ENCODE results near the gene GALNT1. TPM values are rescaled to one million over a fixed set of nuclear protein-coding genes. Genes with fewer than 3 reads are reported as not detected.

GALNT1 gene
- polyA plus RNA-seq, 4 donors = 18.4 to 178 (median 36.3) TPM

DNA sequence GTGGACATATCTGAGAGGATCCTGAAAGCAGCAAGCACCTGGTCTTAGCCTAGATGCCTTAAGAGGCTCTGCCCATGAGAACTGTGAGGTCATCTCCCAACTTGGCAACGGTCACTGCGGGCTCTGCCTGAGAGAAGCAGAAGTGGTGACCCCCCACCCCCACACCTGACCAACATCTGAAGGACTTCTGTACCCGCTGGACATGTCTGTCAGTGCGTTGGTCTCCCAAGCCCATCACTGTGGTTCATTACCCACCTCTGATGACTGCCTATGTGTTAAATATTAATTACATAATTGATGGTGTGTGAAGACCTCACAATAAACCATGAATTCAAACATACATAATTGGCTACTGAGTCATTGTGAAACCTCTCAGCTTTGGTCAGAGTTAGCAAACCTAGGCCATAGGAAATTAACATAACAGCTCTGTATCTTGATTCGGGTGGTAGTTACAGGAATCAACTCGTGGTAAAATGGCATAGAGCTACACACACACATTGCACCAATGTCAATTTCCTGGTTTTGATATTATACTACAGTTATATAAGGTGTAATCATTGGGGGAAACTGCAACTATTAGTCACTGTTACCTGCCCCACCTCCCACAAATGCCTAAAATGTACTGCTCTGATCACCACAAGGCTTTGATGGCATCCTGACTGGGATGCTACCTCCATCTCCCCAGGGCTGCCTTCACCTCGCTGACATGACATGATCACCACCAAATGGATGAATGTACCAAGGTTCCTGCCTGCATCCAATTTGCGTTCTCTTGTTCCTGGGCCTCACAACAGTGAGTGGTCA is 4.3 kb upstream of the GALNT1 start:
- no peaks in the 10 kb centered on the region for H3K36me3 ChIP-seq (ENCODE audit: control insufficient read depth in 3 of 3, insufficient read depth in 2 of 3, low read depth in 1 of 3, low read length in 3 of 3)
- H3K27ac ChIP-seq (ENCODE audit: low read depth in 1 of 3, low read length in 2 of 3) = no peak overlapping the region
- no peak overlapping the region for H3K4me3 ChIP-seq (ENCODE audit: low read depth in 1 of 3, low read length in 3 of 3)
- peaks cover 0 to 22% (median 2%) of the 10 kb centered on the region in 3 donors for H3K4me1 ChIP-seq (ENCODE audit: control insufficient read depth in 3 of 3, insufficient read depth in 2 of 3, low read depth in 1 of 3, low read length in 2 of 3)
- H3K9me3 ChIP-seq (ENCODE audit: control insufficient read depth in 2 of 2, insufficient read depth in 1 of 2, low read depth in 1 of 2, low read length in 1 of 2) = peaks cover 0 to 3% of the 10 kb centered on the region in 2 donors
- H3K27me3 ChIP-seq (ENCODE audit: control insufficient read depth in 3 of 3, insufficient read depth in 3 of 3, low read length in 3 of 3) = no peaks in the 10 kb centered on the region
- WGBS, 3 donors = 68 to 80% (median 79%) methylated on average over 8 of the region's 8 CpGs
- no peak for FAIRE-seq
- DNase-seq = no peak

DNA sequence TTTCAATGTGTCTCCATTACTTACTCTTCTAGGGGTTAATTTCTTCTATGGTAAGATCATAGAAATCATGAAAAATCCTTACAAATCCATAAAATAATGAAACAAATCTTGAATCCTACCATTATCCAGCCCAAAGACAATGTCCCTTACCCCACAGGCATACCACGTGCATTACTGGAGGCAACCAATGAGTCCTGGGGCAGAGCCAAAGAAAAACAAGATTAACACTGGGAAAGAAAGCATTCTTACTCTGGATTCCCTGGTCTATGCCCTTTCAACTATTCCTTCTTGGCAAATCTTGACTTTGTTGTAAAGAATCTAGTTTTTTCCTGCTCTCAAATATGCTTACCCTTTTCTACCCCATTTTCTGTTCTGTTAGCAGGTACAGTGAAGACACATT is 3.1 kb upstream of the GALNT1 start:
- Histone ChIP-seq H3K4me1 (ENCODE audit: control insufficient read depth in 3 of 3, insufficient read depth in 2 of 3, low read depth in 1 of 3, low read length in 2 of 3) (peaks cover 2 to 22% (median 4%) of the 10 kb centered on the region in 3 donors), H3K36me3 (ENCODE audit: control insufficient read depth in 3 of 3, insufficient read depth in 2 of 3, low read depth in 1 of 3, low read length in 3 of 3) (no peaks in the 10 kb centered on the region), H3K27me3 (ENCODE audit: control insufficient read depth in 3 of 3, insufficient read depth in 3 of 3, low read length in 3 of 3) (no peaks in the 10 kb centered on the region), H3K9me3 (ENCODE audit: control insufficient read depth in 2 of 2, insufficient read depth in 1 of 2, low read depth in 1 of 2, low read length in 1 of 2) (peaks cover 0 to 3% of the 10 kb centered on the region in 2 donors), H3K27ac (ENCODE audit: low read depth in 1 of 3, low read length in 2 of 3) (no peak overlapping the region), H3K4me3 (ENCODE audit: low read depth in 1 of 3, low read length in 3 of 3) (no peak overlapping the region)
- DNase-seq (peak in 1 of 2 donors; percentile 27), FAIRE-seq (no peak)
- WGBS, 3 donors = 20 to 49% (median 33%) methylated on average over 1 of the region's 1 CpG

DNA sequence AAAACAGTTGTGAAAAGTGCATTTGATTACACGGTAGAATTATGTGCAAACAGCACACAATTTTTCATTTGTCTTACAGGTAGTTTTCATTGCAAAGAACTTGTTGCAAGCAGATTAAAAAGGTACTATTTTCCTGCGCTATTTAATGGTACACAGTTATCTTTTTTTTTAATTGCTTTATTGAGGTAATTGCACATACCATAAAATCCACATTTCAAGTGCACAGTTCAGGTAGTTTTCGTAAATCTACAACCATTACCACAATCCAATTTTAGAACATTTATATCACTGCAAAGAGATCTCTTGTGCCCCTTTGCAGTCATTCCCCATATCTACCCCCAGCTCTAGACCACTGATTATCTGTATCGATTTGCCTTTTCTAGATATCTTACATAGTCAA is 2.6 kb upstream of the GALNT1 start:
- Histone ChIP-seq H3K4me3 (ENCODE audit: low read depth in 1 of 3, low read length in 3 of 3) (no peak overlapping the region), H3K4me1 (ENCODE audit: control insufficient read depth in 3 of 3, insufficient read depth in 2 of 3, low read depth in 1 of 3, low read length in 2 of 3) (peaks cover 2 to 22% (median 4%) of the 10 kb centered on the region in 3 donors), H3K27me3 (ENCODE audit: control insufficient read depth in 3 of 3, insufficient read depth in 3 of 3, low read length in 3 of 3) (no peaks in the 10 kb centered on the region), H3K27ac (ENCODE audit: low read depth in 1 of 3, low read length in 2 of 3) (peak overlapping the region in 1 of 3 donors; percentile 34), H3K36me3 (ENCODE audit: control insufficient read depth in 3 of 3, insufficient read depth in 2 of 3, low read depth in 1 of 3, low read length in 3 of 3) (no peaks in the 10 kb centered on the region), H3K9me3 (ENCODE audit: control insufficient read depth in 2 of 2, insufficient read depth in 1 of 2, low read depth in 1 of 2, low read length in 1 of 2) (peaks cover 0 to 3% of the 10 kb centered on the region in 2 donors)
- WGBS, 3 donors = 17 to 70% (median 43%) methylated on average over 4 of the region's 4 CpGs
- DNase-seq (peak; percentile 40 to 69), FAIRE-seq (no peak)

DNA sequence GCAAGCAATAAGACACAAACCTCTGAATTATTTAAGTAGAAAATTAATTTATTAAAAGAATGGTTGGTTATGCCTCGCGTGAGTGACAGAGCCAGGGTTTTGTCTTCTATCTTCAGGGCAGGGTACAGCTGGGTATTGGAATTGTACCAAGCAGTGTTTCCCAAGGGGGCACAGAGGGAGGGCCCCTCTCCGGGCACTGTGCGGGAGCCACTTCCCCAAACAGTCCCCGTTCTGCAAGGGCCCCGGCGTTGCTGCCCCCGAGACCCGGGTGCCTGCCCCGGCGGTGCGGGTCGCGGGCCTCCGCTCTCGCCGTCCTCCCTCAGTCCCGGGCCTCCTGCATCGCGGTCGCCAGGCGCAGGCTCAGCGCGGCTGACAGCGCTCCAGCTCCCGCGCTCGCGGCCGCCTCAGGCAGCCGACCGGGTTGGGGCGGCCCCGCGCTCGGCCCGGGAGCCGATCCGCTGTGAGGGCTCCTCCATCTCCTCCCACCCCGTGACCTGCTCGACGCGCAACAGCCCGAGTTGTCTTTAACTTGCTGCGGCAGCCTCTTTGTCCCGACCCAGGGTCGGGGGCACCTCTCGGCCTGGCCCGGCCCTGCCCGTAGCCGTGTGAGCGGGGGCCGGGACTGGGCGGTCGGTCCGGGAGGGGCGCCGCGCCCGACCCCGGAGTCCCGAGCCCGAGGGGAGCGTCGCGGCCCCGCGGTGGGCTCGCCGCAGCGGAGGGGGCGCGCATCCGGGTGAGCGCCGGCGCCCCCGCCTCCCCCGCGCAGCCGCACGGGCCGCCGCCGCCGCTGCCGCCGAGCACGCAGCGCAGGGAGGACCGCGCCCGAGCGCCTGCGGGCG is 620 bp upstream of the GALNT1 start:
- DNase-seq (peak; percentile 56 to 90), FAIRE-seq (no peak)
- Histone ChIP-seq H3K4me3 (ENCODE audit: low read depth in 1 of 3, low read length in 3 of 3) (peak overlapping the region; percentile 59 to 98 (median 71)), H3K9me3 (ENCODE audit: control insufficient read depth in 2 of 2, insufficient read depth in 1 of 2, low read depth in 1 of 2, low read length in 1 of 2) (peaks cover 0 to 1% of the 10 kb centered on the region in 2 donors), H3K27ac (ENCODE audit: low read depth in 1 of 3, low read length in 2 of 3) (peak overlapping the region; percentile 82 to 96 (median 93)), H3K36me3 (ENCODE audit: control insufficient read depth in 3 of 3, insufficient read depth in 2 of 3, low read depth in 1 of 3, low read length in 3 of 3) (peaks cover 0 to 5% (median 0%) of the 10 kb centered on the region in 3 donors), H3K4me1 (ENCODE audit: control insufficient read depth in 3 of 3, insufficient read depth in 2 of 3, low read depth in 1 of 3, low read length in 2 of 3) (peaks cover 4 to 22% (median 5%) of the 10 kb centered on the region in 3 donors), H3K27me3 (ENCODE audit: control insufficient read depth in 3 of 3, insufficient read depth in 3 of 3, low read length in 3 of 3) (no peaks in the 10 kb centered on the region)
- 1% methylated on average over 44 to 96 of the region's 96 CpGs for WGBS, 3 donors

DNA sequence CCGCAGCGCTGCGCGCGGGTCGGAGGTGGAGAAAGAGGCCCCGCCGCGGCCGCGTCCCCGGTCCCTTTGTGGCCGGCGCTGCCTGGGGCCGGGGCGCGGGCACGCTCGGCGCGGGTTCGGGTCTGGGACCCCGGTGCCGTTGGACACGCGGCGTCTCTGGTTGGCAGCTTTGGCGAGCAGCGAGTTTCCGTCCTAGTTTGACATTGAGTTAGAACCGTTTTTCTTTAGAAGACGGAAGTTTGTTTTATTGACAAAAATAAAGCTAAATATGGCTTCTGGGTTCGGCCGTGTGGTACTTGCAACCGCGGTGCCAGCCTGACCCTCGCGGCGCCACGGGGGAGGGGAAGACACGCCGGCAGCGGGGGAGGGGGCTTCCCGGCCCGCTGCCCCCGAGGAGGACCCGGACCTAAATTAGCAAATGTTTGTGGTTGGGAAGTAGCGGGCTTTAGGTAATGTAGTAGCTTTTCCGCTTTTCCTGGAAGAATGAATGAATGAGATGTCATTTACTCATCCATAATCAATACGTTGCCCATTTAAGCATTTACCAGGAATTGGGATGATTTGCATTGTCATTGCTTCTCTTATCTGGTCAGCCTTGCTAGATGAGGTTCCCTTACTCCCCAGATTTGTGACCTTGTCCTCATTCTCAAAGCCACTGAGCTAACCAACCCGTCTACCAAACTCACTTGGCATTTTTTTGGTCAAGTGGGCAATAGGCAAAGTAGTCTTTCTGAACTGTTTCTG is 530 bp downstream of the GALNT1 start:
- Histone ChIP-seq H3K27me3 (ENCODE audit: control insufficient read depth in 3 of 3, insufficient read depth in 3 of 3, low read length in 3 of 3) (no peaks in the 10 kb centered on the region), H3K4me3 (ENCODE audit: low read depth in 1 of 3, low read length in 3 of 3) (peak overlapping the region; percentile 79 to 88 (median 81)), H3K36me3 (ENCODE audit: control insufficient read depth in 3 of 3, insufficient read depth in 2 of 3, low read depth in 1 of 3, low read length in 3 of 3) (peaks cover 0 to 5% (median 0%) of the 10 kb centered on the region in 3 donors), H3K9me3 (ENCODE audit: control insufficient read depth in 2 of 2, insufficient read depth in 1 of 2, low read depth in 1 of 2, low read length in 1 of 2) (no peaks in the 10 kb centered on the region), H3K27ac (ENCODE audit: low read depth in 1 of 3, low read length in 2 of 3) (peak overlapping the region; percentile 46 to 81 (median 79)), H3K4me1 (ENCODE audit: control insufficient read depth in 3 of 3, insufficient read depth in 2 of 3, low read depth in 1 of 3, low read length in 2 of 3) (peaks cover 4 to 22% (median 5%) of the 10 kb centered on the region in 3 donors)
- 1% methylated on average over 44 to 51 of the region's 51 CpGs for WGBS, 3 donors
- DNase-seq = peak; percentile 20 to 59
- no peak for FAIRE-seq

DNA sequence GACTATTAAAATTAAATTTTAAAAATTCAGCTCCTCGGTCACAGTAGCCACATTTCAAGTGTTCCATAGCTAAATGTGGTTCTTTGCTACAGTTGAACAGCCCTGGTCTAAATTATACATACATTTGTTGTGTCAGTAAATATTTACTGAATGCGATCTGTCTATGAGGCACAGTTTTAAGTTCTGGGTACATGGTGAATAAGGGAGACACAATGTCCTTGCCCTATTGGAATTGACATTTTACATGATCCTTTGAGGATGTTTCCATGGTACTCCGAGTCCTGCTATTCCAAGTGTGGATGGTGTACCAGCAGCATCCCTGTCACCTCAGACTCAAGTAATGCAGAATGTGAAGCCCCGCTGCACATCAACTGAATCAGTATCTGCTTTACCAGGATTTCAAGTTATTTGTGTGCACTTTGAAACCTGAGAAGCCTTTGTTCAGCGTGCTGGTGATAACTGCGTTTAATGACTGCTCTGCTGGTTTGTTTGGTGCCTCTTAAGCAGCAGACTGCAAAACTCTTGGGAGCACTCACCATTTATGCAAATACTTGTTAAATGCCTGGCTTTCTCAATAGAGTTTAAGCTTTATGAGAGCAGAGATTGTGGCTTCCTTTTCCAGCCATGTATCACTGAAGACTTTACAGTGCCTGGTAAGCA is 1.5 kb downstream of the GALNT1 start:
- FAIRE-seq = no peak
- Histone ChIP-seq H3K9me3 (ENCODE audit: control insufficient read depth in 2 of 2, insufficient read depth in 1 of 2, low read depth in 1 of 2, low read length in 1 of 2) (no peaks in the 10 kb centered on the region), H3K27ac (ENCODE audit: low read depth in 1 of 3, low read length in 2 of 3) (peak overlapping the region in 1 of 3 donors; percentile 46), H3K4me3 (ENCODE audit: low read depth in 1 of 3, low read length in 3 of 3) (peak overlapping the region in 2 of 3 donors; percentile 79 to 88), H3K4me1 (ENCODE audit: control insufficient read depth in 3 of 3, insufficient read depth in 2 of 3, low read depth in 1 of 3, low read length in 2 of 3) (peaks cover 4 to 22% (median 5%) of the 10 kb centered on the region in 3 donors), H3K27me3 (ENCODE audit: control insufficient read depth in 3 of 3, insufficient read depth in 3 of 3, low read length in 3 of 3) (no peaks in the 10 kb centered on the region), H3K36me3 (ENCODE audit: control insufficient read depth in 3 of 3, insufficient read depth in 2 of 3, low read depth in 1 of 3, low read length in 3 of 3) (peaks cover 0 to 5% (median 0%) of the 10 kb centered on the region in 3 donors)
- 16 to 53% (median 44%) methylated on average over 6 of the region's 6 CpGs for whole genome bisulfite sequencing, 3 donors
- peak; percentile 71 to 75 for DNase-seq

DNA sequence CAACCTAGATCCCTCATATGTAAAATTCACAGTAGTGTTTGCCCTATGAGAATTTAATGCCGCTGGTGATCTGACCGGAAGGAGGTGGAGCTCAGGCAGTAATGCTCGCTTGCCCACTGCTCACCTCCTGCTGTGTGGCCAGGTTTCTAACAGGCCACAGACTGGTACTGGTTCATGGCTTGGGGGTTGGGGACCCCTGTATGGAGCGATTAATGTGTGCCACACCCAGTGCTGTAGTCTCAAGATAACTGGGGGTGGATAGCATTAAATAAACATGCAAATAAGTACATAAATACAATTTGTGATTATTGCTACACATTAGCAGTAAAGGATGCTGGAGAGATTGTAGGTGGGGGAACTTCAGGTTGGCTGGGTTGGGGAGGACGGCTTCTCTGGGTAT is 3.2 kb downstream of the GALNT1 start:
- no peak for FAIRE-seq
- Histone ChIP-seq H3K4me1 (ENCODE audit: control insufficient read depth in 3 of 3, insufficient read depth in 2 of 3, low read depth in 1 of 3, low read length in 2 of 3) (peaks cover 3 to 10% (median 4%) of the 10 kb centered on the region in 3 donors), H3K4me3 (ENCODE audit: low read depth in 1 of 3, low read length in 3 of 3) (no peak overlapping the region), H3K27me3 (ENCODE audit: control insufficient read depth in 3 of 3, insufficient read depth in 3 of 3, low read length in 3 of 3) (no peaks in the 10 kb centered on the region), H3K27ac (ENCODE audit: low read depth in 1 of 3, low read length in 2 of 3) (no peak overlapping the region), H3K9me3 (ENCODE audit: control insufficient read depth in 2 of 2, insufficient read depth in 1 of 2, low read depth in 1 of 2, low read length in 1 of 2) (peaks cover 0 to 5% of the 10 kb centered on the region in 2 donors), H3K36me3 (ENCODE audit: control insufficient read depth in 3 of 3, insufficient read depth in 2 of 3, low read depth in 1 of 3, low read length in 3 of 3) (peaks cover 0 to 5% (median 0%) of the 10 kb centered on the region in 3 donors)
- no peak for DNase-seq
- WGBS, 3 donors = 88 to 90% (median 90%) methylated on average over 5 of the region's 5 CpGs

Data from small intestine (tissue), 7 donors.